Muscle of leg (tissue), 11 donors: Measurements from ENCODE around the gene FUT3. TPM values are rescaled to one million over a fixed set of nuclear protein-coding genes. Genes with fewer than 3 reads are reported as not detected.

ENCODE experiments used
- DNase-seq: peaks from one replicate; pipeline ENCODE4 v3.0.0; 2013
- H3K27ac ChIP-seq: one replicate; pipeline ENCODE4 v1.5.1; 2013; ENCODE audit warnings: mild to moderate bottlenecking, low read length, control low read depth
- H3K27me3 ChIP-seq: one replicate; pipeline ENCODE4 v1.6.1; 2013; ENCODE audit warnings: low read length; ENCODE audit not compliant: control insufficient read depth, insufficient read depth
- H3K36me3 ChIP-seq: one replicate; pipeline ENCODE4 v1.6.1; 2013; ENCODE audit warnings: low read length; ENCODE audit not compliant: control insufficient read depth, insufficient read depth
- H3K4me1 ChIP-seq: one replicate; pipeline ENCODE4 v1.6.1; 2013; ENCODE audit warnings: low read length; ENCODE audit not compliant: control insufficient read depth, insufficient read depth
- H3K4me3 ChIP-seq: one replicate; pipeline ENCODE4 v1.5.1; 2013; ENCODE audit warnings: low read length, control low read depth
- H3K9me3 ChIP-seq: replicated peaks from 2 replicates; pipeline ENCODE4 v1.6.1; 2013; ENCODE audit warnings: low read depth, low read length; ENCODE audit not compliant: control insufficient read depth
- WGBS: methylation state at CpG from one replicate; pipeline ENCODE4 v1.1.5; 2013; ENCODE audit warnings: missing lambda C conversion rate; ENCODE audit not compliant: insufficient coverage; 5-methylcytosine and 5-hydroxymethylcytosine counted together
- polyA plus RNA-seq, 8 donors: library from polyadenylated mRNA; unstranded; fragments of 120-200 nt; gene quantifications; one replicate each; pipeline versions ENCODE4 v1.2.1 to v1.2.3, GENCODE V29; 2013; ENCODE audit warnings: inconsistent platforms in 1 of 8, low replicate concordance in 1 of 8; ENCODE audit not compliant: insufficient read length in 8 of 8, insufficient read depth in 1 of 8
- total RNA-seq: library from RNA; stranded (reverse); fragments of 120-200 nt; gene quantifications from one replicate; pipeline ENCODE4 v1.2.4, GENCODE V29; 2013

The FUT3 gene
- total and polyA plus RNA-seq, 9 donors: 0.06 to 0.38 (median 0.26) TPM; not detected in 4

DNA sequence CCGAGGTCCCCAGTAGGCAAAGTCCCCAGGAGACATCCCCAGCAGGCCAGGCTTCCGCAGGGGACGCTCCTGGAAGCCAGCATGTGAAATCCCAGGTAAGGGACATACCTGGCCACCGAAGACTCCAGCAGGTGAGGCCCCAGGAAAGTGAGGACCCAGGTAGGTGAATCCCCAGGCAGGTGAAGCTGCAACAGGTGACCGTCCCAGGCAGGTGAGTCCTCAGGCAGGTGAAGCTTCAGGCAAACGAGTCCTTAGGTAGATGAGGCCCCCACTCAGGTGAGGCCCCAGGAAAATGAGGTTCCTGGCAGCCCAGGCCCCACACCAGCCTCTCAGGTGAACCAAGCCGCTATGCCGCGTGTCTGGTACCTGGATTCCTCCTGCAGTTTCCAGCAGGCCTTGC is 20.1 kb downstream of the FUT3 start:
- Histone ChIP-seq H3K4me3 (no peak overlapping the region), H3K27me3 (peaks cover 16% of the 10 kb centered on the region), H3K9me3 (no peaks in the 10 kb centered on the region), H3K4me1 (peaks cover 31% of the 10 kb centered on the region), H3K36me3 (no peaks in the 10 kb centered on the region), H3K27ac (no peak overlapping the region)
- no peak for DNase-seq
- 91% methylated on average over 6 of the region's 9 CpGs for WGBS

DNA sequence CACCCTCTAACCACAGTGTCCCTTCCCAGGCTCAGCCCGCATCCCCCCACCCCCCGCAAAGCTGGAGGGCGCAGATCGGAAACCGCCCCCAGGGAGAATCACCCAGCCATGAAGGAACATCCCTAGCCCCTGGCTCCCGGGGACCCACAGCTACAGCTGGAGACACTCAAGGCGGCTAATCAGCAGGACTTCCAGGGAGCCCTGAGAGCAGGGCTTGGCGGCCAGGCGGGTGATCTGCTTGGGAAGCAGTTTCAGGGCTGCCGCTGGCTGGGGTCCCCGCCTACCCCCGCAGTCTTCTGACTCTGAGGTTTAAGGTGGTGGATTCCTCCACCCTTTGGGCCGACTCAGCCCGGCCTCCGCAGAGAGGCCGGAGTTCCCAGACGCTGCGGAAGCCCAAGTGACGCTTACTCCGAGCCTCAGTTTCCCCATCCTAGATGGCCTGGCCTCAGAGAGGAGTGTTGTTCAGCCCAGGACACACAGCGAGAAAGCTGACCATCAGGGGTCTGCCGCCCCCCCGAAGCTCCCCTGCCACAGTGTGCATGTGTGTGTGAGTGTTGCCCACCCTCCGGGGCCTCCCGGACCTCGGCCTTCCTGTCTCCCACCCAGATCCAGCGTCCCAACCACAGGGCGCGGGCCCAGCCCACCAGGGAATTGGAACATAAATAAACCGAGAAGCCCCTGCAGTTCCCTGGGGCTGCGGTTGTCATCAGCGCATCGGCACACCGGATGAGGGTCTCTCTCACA is 21.5 kb downstream of the FUT3 start:
- Histone ChIP-seq H3K4me1 (peaks cover 31% of the 10 kb centered on the region), H3K27me3 (peaks cover 12% of the 10 kb centered on the region), H3K4me3 (peak overlapping the region; percentile 68), H3K9me3 (no peaks in the 10 kb centered on the region), H3K27ac (no peak overlapping the region), H3K36me3 (no peaks in the 10 kb centered on the region)
- 35% methylated on average over 26 of the region's 34 CpGs for WGBS
- DNase-seq: no peak

DNA sequence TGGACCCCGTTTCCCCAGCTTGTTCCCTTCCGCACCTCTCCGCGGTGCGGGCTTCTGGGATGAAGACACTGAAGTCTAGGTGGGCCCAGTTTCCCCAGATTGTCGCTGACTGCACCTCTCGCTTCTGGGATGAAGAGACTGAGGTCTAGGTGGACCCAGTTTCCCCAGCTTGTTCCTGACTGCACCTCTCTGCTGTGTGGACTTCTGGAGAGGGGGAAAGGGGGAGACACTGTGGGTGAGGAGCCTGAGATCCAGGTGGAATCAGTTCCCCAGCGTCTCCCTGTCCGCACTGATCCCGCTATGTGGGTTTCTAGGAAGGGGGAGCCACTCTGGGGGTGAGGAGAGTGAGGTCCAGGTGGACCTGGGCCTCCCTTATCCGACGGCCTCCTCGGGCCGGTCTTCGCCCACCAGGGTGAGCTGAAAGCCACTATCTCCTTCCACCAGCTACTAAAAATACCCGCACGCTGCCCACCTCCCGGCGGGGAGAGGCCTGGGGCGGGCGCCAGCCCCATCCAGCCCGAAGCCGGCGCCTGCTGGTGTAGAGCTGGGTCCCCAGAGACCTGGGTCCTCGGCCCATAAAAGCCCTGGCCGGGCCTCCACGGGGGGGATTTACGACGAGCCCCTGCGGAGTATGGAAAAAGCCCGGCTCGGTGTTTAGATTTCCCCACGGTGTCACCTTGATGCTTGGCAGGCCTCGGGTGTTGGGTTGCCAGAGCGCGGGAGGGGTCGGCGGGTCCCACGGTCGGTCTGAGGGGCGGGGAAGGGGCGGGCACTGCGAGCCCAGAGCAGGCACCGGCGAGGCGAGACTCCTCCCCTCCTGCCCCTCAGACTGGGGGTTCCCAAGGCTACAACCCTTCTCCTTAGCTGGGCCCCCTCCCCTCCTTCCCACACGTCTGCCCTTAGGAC is 22.3 kb downstream of the FUT3 start:
- H3K9me3 ChIP-seq: no peaks in the 10 kb centered on the region
- H3K27me3 ChIP-seq: peaks cover 12% of the 10 kb centered on the region
- no peaks in the 10 kb centered on the region for H3K36me3 ChIP-seq
- peak overlapping the region; percentile 68 for H3K4me3 ChIP-seq
- peaks cover 31% of the 10 kb centered on the region for H3K4me1 ChIP-seq
- H3K27ac ChIP-seq: peak overlapping the region; percentile 91
- under 1% methylated on average over 32 of the region's 47 CpGs for WGBS
- peak; percentile 56 for DNase-seq

DNA sequence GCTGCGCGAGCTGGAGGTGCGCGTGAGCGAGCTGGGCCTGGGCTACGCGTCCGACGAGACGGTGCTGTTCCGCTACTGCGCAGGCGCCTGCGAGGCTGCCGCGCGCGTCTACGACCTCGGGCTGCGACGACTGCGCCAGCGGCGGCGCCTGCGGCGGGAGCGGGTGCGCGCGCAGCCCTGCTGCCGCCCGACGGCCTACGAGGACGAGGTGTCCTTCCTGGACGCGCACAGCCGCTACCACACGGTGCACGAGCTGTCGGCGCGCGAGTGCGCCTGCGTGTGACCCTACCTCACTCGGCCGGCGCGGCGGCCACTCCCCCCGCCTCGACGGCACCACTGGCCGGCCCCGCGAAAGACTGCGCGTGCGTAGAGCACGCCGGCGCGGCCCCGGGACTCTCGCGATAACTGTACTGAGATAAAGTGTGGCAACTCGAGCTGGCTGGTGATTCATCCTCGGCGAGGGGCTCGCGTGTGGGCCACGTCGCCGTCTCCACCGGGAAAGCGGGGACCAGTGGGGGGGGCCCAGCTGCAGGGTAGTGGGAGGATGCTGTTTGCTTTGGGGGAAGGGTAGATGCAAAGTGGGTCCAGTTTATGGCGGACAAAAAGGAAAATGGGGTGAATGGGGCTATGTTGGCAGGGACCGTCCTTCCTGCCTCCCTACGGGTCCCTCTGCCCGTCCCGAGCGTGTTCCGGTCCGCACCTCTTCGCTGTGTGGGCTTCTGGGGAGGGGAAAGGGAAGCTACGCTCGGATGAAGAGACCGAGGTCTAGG is 23.2 kb downstream of the FUT3 start:
- no peaks in the 10 kb centered on the region for H3K36me3 ChIP-seq
- H3K9me3 ChIP-seq: no peaks in the 10 kb centered on the region
- under 1% methylated on average over 88 of the region's 91 CpGs for WGBS
- DNase-seq: peak; percentile 97
- H3K27ac ChIP-seq: peak overlapping the region; percentile 91
- peaks cover 15% of the 10 kb centered on the region for H3K27me3 ChIP-seq
- H3K4me1 ChIP-seq: peaks cover 31% of the 10 kb centered on the region
- peak overlapping the region; percentile 68 for H3K4me3 ChIP-seq

DNA sequence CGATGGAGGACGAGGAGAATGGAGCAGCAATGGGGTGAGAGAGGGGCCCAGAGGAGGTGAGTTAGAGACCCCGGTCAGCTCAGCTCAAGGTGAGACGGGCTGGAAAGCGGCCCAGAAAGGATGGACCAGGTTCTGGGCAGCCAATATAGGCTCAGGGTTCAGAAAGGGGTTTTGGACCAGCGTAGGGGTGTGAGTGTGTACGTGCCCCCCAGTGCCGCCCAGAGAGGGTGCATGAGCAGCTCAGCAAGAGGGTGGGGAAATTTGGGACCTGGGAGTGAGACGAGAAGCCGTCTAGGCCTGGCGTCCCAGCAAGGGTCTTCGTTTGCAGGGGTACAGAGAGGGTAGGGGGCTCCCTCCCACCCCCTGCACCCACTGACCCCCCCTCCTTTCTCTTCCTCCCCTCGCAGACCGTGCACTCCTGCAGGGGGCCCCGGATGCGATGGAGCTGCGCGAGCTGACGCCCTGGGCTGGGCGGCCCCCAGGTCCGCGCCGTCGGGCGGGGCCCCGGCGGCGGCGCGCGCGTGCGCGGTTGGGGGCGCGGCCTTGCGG is 23.8 kb downstream of the FUT3 start:
- no peaks in the 10 kb centered on the region for H3K9me3 ChIP-seq
- H3K27ac ChIP-seq: peak overlapping the region; percentile 20
- no peak for DNase-seq
- H3K27me3 ChIP-seq: peaks cover 16% of the 10 kb centered on the region
- H3K36me3 ChIP-seq: no peaks in the 10 kb centered on the region
- WGBS: 9% methylated on average over 31 of the region's 37 CpGs
- H3K4me3 ChIP-seq: peak overlapping the region; percentile 68
- H3K4me1 ChIP-seq: peaks cover 31% of the 10 kb centered on the region

- Histone ChIP-seq H3K4me1 (peaks cover 35% of the 10 kb centered on the region), H3K27ac (no peak overlapping the region), H3K9me3 (no peaks in the 10 kb centered on the region), H3K36me3 (no peaks in the 10 kb centered on the region), H3K27me3 (peaks cover 17% of the 10 kb centered on the region), H3K4me3 (no peak overlapping the region)
- DNase-seq: peak; percentile 69
- WGBS: 22% methylated on average over 21 of the region's 24 CpGs
Observed at GRCh38 chr19:5826531-5827341, 24.5 kb downstream of the FUT3 start.

DNA sequence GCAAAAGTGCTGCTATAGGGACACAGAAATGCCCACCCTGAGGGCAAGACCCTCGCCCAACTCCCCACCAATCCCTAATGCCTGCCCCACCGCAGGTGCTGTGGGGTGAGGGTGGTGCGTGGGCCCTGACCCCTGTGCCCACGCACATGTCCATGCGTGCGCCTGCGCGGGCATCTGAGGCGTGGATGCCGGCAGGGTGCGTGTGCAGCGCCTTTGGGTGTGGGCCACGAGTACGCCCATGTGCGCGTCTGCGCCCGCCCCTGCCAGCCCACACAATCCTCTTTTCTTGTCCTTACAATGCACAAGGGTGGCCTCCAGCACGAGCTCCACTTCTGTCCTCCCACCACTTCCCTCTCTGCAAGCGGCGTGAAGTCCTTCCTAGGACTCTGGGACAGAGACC is 26.1 kb downstream of the FUT3 start:
- H3K27me3 ChIP-seq: peaks cover 17% of the 10 kb centered on the region
- no peaks in the 10 kb centered on the region for H3K9me3 ChIP-seq
- H3K4me3 ChIP-seq: no peak overlapping the region
- 93% methylated on average over 16 of the region's 21 CpGs for WGBS
- H3K36me3 ChIP-seq: no peaks in the 10 kb centered on the region
- peaks cover 35% of the 10 kb centered on the region for H3K4me1 ChIP-seq
- no peak overlapping the region for H3K27ac ChIP-seq
- DNase-seq: no peak

GRCh38 chr19:5824751-5825150 is 26.5 kb downstream of the FUT3 start:
- peaks cover 32% of the 10 kb centered on the region for H3K4me1 ChIP-seq
- no peak overlapping the region for H3K4me3 ChIP-seq
- H3K36me3 ChIP-seq: no peaks in the 10 kb centered on the region
- H3K27ac ChIP-seq: no peak overlapping the region
- WGBS: 76% methylated on average over 9 of the region's 10 CpGs
- no peaks in the 10 kb centered on the region for H3K9me3 ChIP-seq
- peaks cover 14% of the 10 kb centered on the region for H3K27me3 ChIP-seq
- no peak for DNase-seq

DNA sequence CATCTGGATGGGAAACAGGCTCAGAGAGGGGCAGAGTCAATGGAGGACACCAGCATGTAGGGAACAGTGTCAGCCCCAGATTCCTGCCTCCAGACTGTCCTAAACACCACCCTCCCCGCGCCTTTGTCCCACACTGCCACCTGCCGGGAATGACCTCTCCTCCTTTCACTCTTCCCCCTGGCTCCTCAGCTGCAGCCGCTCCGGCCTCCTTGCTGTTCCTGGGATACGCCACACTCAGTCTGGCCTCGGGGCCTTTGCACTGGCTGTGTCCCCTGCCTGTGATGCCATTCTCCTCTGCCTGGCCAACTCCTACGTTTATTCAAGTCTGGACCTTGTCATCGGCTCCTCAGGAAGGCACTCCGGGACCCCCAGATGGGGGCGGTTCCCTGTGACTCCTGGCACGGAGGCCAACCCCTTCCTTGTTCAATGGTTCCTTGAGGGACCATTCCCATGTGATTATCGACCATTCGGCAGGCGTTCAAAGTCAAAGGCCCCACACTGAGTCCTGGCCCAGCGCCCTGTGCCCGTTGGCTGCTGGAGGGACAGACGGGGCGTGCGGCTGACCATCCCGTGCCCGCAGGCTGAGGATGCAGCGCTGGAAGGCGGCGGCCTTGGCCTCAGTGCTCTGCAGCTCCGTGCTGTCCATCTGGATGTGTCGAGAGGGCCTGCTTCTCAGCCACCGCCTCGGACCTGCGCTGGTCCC is 27.5 kb downstream of the FUT3 start:
- H3K27me3 ChIP-seq: peaks cover 4% of the 10 kb centered on the region

More for the DNA sequence above, 27.5 kb downstream of the FUT3 start:
- Histone ChIP-seq H3K4me3 (no peak overlapping the region), H3K9me3 (no peaks in the 10 kb centered on the region), H3K4me1 (peaks cover 23% of the 10 kb centered on the region), H3K36me3 (no peaks in the 10 kb centered on the region), H3K27ac (no peak overlapping the region)
- DNase-seq: no peak
- 81% methylated on average over 30 of the region's 30 CpGs for WGBS
